Measurements from ENCODE around the gene RHOT1. TPM values are rescaled to one million over a fixed set of nuclear protein-coding genes. Genes with fewer than 3 reads are reported as not detected.
A peak's percentile ranks its signal among the peaks of the same experiment; 100 is the strongest.
"Not testable (repeated sequence)": the region's sequence is repeated elsewhere in the genome, so short reads cannot be mapped to it uniquely, and the experiment has no call there.

RHOT1 gene
- polyA plus RNA-seq, 1 experiment, result 27.4 TPM

DNA sequence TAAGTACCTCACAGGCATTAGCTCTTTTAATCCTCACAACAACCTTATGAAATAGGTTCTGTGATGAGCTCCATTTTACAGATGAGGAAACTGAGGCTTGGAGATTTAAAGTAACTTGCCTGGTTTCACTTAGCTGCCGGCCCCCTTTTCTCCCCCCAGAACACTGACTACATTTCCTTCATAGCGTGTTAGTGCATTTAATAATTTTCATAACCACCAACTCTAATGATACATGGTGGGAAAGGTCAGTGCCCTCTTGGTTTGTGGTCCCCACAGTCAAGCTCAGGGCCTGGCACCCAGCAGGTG, 16.5 kb upstream of the RHOT1 start:
- ChIA-PET CTCF (interaction anchor here (1.9 to 2.5 kb wide), 2 partner anchors 15 to 16 kb away, joined by 4 to 7 read pairs; partner anchors contain the start of gene RHOT1), POLR2A (no interaction called here)
- H3K27me3 ChIP-seq (ENCODE audit: control insufficient read depth, insufficient read depth, low read length), result no peaks in the 10 kb centered on the region
- no peak for DNase-seq (ENCODE audit: low read depth)
- H3K4me3 ChIP-seq (ENCODE audit: low read depth, low read length), result no peak overlapping the region
- H3K36me3 ChIP-seq (ENCODE audit: control insufficient read depth, insufficient read depth, low read length), result no peaks in the 10 kb centered on the region
- TF ChIP-seq, protein P1, sequence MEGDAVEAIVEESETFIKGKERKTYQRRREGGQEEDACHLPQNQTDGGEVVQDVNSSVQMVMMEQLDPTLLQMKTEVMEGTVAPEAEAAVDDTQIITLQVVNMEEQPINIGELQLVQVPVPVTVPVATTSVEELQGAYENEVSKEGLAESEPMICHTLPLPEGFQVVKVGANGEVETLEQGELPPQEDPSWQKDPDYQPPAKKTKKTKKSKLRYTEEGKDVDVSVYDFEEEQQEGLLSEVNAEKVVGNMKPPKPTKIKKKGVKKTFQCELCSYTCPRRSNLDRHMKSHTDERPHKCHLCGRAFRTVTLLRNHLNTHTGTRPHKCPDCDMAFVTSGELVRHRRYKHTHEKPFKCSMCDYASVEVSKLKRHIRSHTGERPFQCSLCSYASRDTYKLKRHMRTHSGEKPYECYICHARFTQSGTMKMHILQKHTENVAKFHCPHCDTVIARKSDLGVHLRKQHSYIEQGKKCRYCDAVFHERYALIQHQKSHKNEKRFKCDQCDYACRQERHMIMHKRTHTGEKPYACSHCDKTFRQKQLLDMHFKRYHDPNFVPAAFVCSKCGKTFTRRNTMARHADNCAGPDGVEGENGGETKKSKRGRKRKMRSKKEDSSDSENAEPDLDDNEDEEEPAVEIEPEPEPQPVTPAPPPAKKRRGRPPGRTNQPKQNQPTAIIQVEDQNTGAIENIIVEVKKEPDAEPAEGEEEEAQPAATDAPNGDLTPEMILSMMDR (IDR thresholded peaks at IDR 0.05; ENCODE audit: insufficient read depth, low read depth, low read length), result no peak

DNA sequence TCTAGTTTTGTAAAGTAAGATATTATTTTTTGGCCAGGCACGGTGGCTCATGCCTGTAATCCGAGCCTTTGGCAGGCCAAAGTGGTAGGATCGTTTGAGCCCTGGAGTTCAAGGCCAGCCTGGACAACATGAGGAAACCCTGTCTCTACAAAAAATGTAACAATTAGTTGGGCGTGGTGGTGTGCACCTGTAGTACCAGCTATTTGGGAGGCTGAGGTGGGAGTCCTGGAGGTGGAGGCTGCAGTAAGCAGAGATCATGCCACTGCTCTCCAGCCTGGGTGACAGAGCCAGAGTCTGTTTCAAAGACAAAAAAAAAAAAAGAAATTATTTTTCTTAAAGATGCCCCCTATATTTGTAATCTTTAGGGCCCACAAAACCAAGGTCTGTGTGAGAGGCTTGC, 16.0 kb upstream of the RHOT1 start:
- TF ChIP-seq, protein P1 (IDR thresholded peaks at IDR 0.05; ENCODE audit: insufficient read depth, low read depth, low read length), result no peak
- no peak for DNase-seq (ENCODE audit: low read depth)
- no peaks in the 10 kb centered on the region for H3K27me3 ChIP-seq (ENCODE audit: control insufficient read depth, insufficient read depth, low read length)
- CTCF ChIA-PET, result interaction anchor here (2.6 kb wide), 1 partner anchor 12 kb away, joined by 14 read pairs; no protein-coding TSS in a partner anchor
- H3K4me3 ChIP-seq (ENCODE audit: low read depth, low read length), result no peak overlapping the region
- H3K36me3 ChIP-seq (ENCODE audit: control insufficient read depth, insufficient read depth, low read length), result no peaks in the 10 kb centered on the region
- POLR2A ChIA-PET, result no interaction called here

DNA sequence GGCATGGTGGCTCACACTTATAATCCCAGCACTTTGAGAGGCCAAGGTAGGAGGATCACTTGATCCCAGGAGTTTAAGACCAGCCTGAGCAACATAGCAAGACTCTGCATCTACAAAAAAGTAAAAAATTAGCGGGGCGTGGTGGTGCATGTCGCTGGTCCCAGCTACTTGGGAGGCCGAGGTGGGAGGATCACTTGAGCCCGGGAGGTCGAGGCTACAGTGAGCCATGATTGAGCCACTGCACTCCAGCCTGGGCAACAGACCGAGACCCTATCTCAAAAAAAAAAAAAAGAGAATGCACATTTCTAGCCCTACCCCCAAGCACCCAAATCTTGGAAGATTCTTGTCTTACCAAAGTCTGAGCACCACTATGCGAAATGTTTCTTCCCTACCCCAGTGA, 15.6 kb upstream of the RHOT1 start:
- H3K36me3 ChIP-seq (ENCODE audit: control insufficient read depth, insufficient read depth, low read length), result no peaks in the 10 kb centered on the region
- H3K27me3 ChIP-seq (ENCODE audit: control insufficient read depth, insufficient read depth, low read length), result no peaks in the 10 kb centered on the region
- ChIA-PET POLR2A (no interaction called here), CTCF (interaction anchor here (2.6 kb wide), 1 partner anchor 12 kb away, joined by 14 read pairs; no protein-coding TSS in a partner anchor)
- H3K4me3 ChIP-seq (ENCODE audit: low read depth, low read length), result no peak overlapping the region; the same call in 1 of the 2 replicates
- no peak for DNase-seq (ENCODE audit: low read depth)
- TF ChIP-seq, protein P1 (IDR thresholded peaks at IDR 0.05; ENCODE audit: insufficient read depth, low read depth, low read length), result no peak

DNA sequence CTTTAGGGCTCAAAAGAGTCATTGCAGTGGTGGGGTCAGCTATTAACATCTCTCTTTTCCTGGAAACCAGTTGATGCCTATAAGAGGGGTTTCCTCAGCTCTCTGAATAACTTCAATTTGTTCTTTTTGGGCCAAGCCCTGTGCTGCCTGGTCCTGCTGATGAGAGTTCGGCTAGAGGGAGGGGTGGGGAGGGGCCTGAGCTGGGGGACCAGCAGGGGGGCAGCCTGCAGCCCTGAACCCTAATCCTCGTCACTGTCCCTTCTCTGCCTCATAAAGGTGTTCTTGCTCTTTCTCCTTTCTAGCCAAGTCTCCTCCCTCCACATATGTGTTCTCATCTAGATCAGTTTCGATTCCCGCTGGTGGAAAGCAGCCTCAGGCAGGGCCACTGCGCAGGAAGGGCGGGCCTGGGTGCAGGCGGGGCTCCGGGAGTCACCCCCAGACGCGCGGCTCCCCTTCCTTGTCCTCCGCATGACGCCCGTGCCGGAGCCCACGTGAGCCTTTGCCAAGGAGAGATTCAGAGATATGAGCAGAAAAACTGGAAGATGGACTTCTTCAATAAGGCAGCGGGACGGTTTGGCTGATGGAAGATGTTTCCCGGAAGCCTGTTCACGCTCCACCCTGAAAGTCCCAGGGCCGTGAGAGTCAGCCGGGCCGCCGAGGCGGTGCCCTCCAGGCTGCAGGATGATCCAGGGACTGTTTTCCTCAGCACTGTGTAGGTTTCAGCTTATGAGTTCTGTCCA, 15.0 kb upstream of the RHOT1 start:
- ChIA-PET POLR2A (interaction anchor here (0.6 to 0.7 kb wide), 2 partner anchors 15 to 133 kb away, joined by 3 read pairs; partner anchors contain the start of gene RHOT1), CTCF (interaction anchor here (0.6 to 2.6 kb wide), 3 partner anchors 11 to 119 kb away, joined by 3 to 14 read pairs (median 3); partner anchors contain the start of gene RHOT1)
- Histone ChIP-seq H3K27me3 (ENCODE audit: control insufficient read depth, insufficient read depth, low read length) (no peaks in the 10 kb centered on the region), H3K4me3 (ENCODE audit: low read depth, low read length) (peak overlapping the region; percentile 73), H3K36me3 (ENCODE audit: control insufficient read depth, insufficient read depth, low read length) (no peaks in the 10 kb centered on the region)
- no peak for DNase-seq (ENCODE audit: low read depth)
- TF ChIP-seq, protein P1 (IDR thresholded peaks at IDR 0.05; ENCODE audit: insufficient read depth, low read depth, low read length), result no peak

DNA sequence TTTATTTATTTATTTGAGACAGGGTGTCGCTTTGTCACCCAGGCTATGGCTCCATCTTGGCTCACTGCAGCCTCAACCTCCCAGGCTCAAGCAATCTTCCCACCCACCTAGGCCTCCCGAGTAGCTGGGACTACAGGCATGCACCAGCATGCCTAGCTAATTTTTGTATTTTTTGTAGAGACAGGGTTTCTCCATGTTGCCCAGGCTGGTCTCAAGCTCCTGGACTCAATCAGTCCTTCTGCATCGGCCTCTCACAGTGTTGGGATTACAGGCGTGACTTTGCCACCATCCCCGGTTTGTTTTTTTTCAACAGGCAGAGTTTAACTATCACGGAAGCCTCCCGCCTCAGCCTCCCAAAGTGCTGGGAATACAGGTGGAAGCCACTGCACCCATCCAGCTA, 13.8 kb upstream of the RHOT1 start:
- ChIA-PET CTCF (interaction anchor here (1.1 to 2.6 kb wide), 3 partner anchors 10 to 122 kb away, joined by 3 to 14 read pairs (median 7); partner anchors contain the start of genes LRRC37B and RHOT1), POLR2A (interaction anchor here (0.7 kb wide), 1 partner anchor 11 kb away, joined by 3 read pairs; no protein-coding TSS in a partner anchor)
- DNase-seq (ENCODE audit: low read depth); H3K27me3 ChIP-seq (ENCODE audit: control insufficient read depth, insufficient read depth, low read length); H3K36me3 ChIP-seq (ENCODE audit: control insufficient read depth, insufficient read depth, low read length): not testable (repeated sequence)
- peak overlapping the region; percentile 73 for H3K4me3 ChIP-seq (ENCODE audit: low read depth, low read length)

DNA sequence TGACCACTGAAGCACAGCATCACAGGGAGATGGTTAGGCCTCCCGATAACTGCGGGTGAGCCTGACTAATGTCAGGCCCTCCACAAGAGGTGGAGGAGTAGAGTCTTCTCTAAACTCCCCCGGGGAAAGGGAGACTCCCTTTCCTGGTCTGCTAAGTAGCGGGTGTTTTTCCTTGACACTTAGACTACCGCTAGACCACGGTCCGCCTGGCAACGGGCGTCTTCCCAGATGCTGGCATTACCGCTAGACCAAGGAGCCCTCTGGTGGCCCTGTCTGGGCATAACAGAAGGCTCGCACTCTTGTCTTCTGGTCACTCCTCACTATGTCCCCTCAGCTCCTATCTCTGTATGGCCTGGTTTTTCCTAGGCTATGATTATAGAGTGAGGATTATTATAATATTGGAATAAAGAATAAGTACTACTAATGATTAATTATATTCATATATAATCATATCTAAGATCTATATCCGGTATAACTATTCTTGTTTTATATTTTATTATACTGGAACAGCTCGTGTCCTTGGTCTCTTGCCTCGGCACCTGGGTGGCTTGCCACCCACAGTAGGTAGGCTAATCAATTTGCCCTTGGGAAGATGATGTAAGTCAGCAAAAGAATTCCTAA, 6.7 kb upstream of the RHOT1 start:
- H3K27me3 ChIP-seq (ENCODE audit: control insufficient read depth, insufficient read depth, low read length); POLR2A ChIA-PET; DNase-seq (ENCODE audit: low read depth); H3K4me3 ChIP-seq (ENCODE audit: low read depth, low read length); H3K36me3 ChIP-seq (ENCODE audit: control insufficient read depth, insufficient read depth, low read length): not testable (repeated sequence)
- CTCF ChIA-PET, result interaction anchor here (1.0 to 2.9 kb wide), 2 partner anchors 18 to 128 kb away, joined by 3 to 12 read pairs; partner anchors contain the start of gene LRRC37B

Measured in BJ (cell line).